ENCODE results near the gene LRIF1.

DNA sequence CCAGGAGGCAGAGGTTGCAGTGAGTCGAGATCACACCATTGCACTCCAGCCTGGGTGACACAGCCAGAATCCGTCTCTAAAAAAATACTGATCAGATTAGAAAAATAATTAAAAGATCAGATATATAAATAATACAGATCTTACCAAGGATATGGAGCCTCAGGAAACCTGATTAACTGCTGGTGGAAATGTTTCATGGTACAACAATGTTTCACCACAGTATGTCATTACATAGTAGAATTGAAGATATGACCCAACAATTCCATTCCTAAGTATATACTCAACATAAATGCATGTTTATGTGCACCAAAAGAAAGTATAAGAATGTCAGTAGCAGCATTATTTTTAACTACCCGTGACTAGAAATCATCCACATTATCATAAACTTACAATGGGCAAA, 49.0 kb downstream of the LRIF1 start:
- TF ChIP-seq, protein P1, sequence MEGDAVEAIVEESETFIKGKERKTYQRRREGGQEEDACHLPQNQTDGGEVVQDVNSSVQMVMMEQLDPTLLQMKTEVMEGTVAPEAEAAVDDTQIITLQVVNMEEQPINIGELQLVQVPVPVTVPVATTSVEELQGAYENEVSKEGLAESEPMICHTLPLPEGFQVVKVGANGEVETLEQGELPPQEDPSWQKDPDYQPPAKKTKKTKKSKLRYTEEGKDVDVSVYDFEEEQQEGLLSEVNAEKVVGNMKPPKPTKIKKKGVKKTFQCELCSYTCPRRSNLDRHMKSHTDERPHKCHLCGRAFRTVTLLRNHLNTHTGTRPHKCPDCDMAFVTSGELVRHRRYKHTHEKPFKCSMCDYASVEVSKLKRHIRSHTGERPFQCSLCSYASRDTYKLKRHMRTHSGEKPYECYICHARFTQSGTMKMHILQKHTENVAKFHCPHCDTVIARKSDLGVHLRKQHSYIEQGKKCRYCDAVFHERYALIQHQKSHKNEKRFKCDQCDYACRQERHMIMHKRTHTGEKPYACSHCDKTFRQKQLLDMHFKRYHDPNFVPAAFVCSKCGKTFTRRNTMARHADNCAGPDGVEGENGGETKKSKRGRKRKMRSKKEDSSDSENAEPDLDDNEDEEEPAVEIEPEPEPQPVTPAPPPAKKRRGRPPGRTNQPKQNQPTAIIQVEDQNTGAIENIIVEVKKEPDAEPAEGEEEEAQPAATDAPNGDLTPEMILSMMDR (IDR thresholded peaks at IDR 0.05) = no peak
- no peak for TF ChIP-seq POLR2A (IDR thresholded peaks at IDR 0.05)

All from uterus (tissue), 2 donors.